ENCODE results near the gene GULP1.

GULP1 gene

DNA sequence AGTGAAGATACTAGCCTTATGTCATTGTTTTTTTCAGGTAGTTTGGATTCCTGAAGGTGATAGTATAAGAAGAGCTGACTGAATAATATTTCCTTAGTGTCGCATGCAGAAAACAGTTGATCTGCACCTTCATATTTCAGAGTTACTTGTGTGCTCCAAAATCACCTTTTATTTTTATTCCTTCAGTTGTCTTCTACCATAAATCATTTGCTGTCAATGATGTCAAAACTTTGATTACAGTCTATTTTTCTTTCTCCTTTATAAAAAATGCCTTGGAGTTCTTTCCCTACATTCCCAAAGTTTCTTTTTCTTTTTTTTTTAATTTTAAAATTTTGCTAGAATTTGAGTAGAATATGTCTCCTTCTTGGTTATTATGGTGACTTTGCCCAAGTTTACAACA, 142.3 kb downstream of the GULP1 start:
- H3K27me3 ChIP-seq (ENCODE audit: control insufficient read depth, low read length), result no peaks in the 10 kb centered on the region
- H3K36me3 ChIP-seq (ENCODE audit: control insufficient read depth, low read length), result no peaks in the 10 kb centered on the region
- H3K4me2 ChIP-seq (ENCODE audit: low read length), result no peak overlapping the region
- no peaks in the 10 kb centered on the region for H3K4me1 ChIP-seq (ENCODE audit: control insufficient read depth, low read length)
- no peaks in the 10 kb centered on the region for H3K79me2 ChIP-seq (ENCODE audit: control insufficient read depth, low read length)
- no peaks in the 10 kb centered on the region for H4K20me1 ChIP-seq (ENCODE audit: control insufficient read depth, insufficient read depth, low read depth, low read length)
- TF ChIP-seq EZH2phosphoT487 (IDR thresholded peaks at IDR 0.05; ENCODE audit: borderline replicate concordance, low read length), result no peak
- TF ChIP-seq, protein P1, sequence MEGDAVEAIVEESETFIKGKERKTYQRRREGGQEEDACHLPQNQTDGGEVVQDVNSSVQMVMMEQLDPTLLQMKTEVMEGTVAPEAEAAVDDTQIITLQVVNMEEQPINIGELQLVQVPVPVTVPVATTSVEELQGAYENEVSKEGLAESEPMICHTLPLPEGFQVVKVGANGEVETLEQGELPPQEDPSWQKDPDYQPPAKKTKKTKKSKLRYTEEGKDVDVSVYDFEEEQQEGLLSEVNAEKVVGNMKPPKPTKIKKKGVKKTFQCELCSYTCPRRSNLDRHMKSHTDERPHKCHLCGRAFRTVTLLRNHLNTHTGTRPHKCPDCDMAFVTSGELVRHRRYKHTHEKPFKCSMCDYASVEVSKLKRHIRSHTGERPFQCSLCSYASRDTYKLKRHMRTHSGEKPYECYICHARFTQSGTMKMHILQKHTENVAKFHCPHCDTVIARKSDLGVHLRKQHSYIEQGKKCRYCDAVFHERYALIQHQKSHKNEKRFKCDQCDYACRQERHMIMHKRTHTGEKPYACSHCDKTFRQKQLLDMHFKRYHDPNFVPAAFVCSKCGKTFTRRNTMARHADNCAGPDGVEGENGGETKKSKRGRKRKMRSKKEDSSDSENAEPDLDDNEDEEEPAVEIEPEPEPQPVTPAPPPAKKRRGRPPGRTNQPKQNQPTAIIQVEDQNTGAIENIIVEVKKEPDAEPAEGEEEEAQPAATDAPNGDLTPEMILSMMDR (IDR thresholded peaks at IDR 0.05; ENCODE audit: low read depth, low read length, poor library complexity, severe bottlenecking), result no peak
- H3K9me3 ChIP-seq (ENCODE audit: control insufficient read depth, insufficient read depth, low read length), result peaks cover 3% of the 10 kb centered on the region; the same call in 1 of the 2 replicates
- no peaks in the 10 kb centered on the region for H3F3A ChIP-seq (ENCODE audit: control insufficient read depth, insufficient read depth)
- no peaks in the 10 kb centered on the region for H3K9me2 ChIP-seq (replicated peaks; ENCODE audit: control insufficient read depth, low read length)
- H3K4me3 ChIP-seq (ENCODE audit: low read length), result no peak overlapping the region
- no peak overlapping the region for H3K27ac ChIP-seq (ENCODE audit: low read depth, low read length)

DNA sequence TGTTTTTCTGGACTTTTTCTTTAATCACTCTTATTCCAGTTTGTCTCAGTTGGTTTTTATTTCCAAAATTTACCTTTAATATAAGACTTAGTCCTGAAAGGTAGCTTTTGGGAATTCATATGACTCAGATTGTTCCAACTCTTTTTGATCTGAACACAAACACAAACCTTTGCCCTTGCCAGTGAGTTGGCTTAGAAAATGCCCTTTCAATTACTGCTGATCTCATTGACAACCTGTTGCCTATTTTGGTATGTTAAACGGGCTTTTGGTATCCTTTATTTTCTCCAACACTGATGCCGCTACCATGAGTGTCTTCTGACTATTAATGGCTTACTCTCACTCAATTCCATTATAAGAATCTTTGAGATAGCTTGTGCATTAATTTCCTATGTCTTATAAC, 143.4 kb downstream of the GULP1 start:
- Histone ChIP-seq H3F3A (ENCODE audit: control insufficient read depth, insufficient read depth) (no peaks in the 10 kb centered on the region), H3K27ac (ENCODE audit: low read depth, low read length) (no peak overlapping the region), H3K36me3 (ENCODE audit: control insufficient read depth, low read length) (no peaks in the 10 kb centered on the region), H3K79me2 (ENCODE audit: control insufficient read depth, low read length) (no peaks in the 10 kb centered on the region), H3K4me2 (ENCODE audit: low read length) (no peak overlapping the region), H4K20me1 (ENCODE audit: control insufficient read depth, insufficient read depth, low read depth, low read length) (no peaks in the 10 kb centered on the region), H3K27me3 (ENCODE audit: control insufficient read depth, low read length) (no peaks in the 10 kb centered on the region), H3K4me3 (ENCODE audit: low read length) (no peak overlapping the region), H3K9me3 (ENCODE audit: control insufficient read depth, insufficient read depth, low read length) (peaks cover 3% of the 10 kb centered on the region; the same call in 1 of the 2 replicates), H3K4me1 (ENCODE audit: control insufficient read depth, low read length) (no peaks in the 10 kb centered on the region), H3K9me2 (replicated peaks; ENCODE audit: control insufficient read depth, low read length) (no peaks in the 10 kb centered on the region)
- no peak for TF ChIP-seq EZH2phosphoT487 (IDR thresholded peaks at IDR 0.05; ENCODE audit: borderline replicate concordance, low read length)
- TF ChIP-seq, protein P1 (IDR thresholded peaks at IDR 0.05; ENCODE audit: low read depth, low read length, poor library complexity, severe bottlenecking), result no peak

DNA sequence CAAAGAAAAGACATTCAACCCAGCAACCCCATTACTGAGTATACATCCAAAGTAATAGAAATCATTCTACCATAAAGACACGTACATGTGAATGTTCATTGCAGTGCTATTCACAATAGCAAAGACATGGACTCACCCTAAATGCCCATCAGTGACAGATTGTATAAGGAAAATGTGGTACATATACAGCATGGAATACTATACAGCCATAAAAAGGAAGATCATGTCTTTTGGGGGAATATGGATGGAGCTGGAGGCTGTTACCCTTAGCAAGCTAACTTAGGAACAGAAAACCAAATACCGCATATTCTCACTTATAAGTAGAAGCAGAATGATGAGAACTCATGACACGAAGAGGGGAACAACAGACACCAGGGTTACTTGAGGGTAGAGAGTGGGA, 145.9 kb downstream of the GULP1 start:
- H3K4me2 ChIP-seq (ENCODE audit: low read length), result no peak overlapping the region
- no peaks in the 10 kb centered on the region for H3K4me1 ChIP-seq (ENCODE audit: control insufficient read depth, low read length)
- H4K20me1 ChIP-seq (ENCODE audit: control insufficient read depth, insufficient read depth, low read depth, low read length), result no peaks in the 10 kb centered on the region
- TF ChIP-seq EZH2phosphoT487 (IDR thresholded peaks at IDR 0.05; ENCODE audit: borderline replicate concordance, low read length), result no peak
- TF ChIP-seq, protein P1 (IDR thresholded peaks at IDR 0.05; ENCODE audit: low read depth, low read length, poor library complexity, severe bottlenecking), result no peak
- no peak overlapping the region for H3K4me3 ChIP-seq (ENCODE audit: low read length)
- H3K27me3 ChIP-seq (ENCODE audit: control insufficient read depth, low read length), result no peaks in the 10 kb centered on the region
- H3K9me2 ChIP-seq (replicated peaks; ENCODE audit: control insufficient read depth, low read length), result no peaks in the 10 kb centered on the region
- H3F3A ChIP-seq (ENCODE audit: control insufficient read depth, insufficient read depth), result no peaks in the 10 kb centered on the region
- H3K9me3 ChIP-seq (ENCODE audit: control insufficient read depth, insufficient read depth, low read length), result peaks cover 3% of the 10 kb centered on the region; the same call in 1 of the 2 replicates
- no peaks in the 10 kb centered on the region for H3K36me3 ChIP-seq (ENCODE audit: control insufficient read depth, low read length)
- H3K79me2 ChIP-seq (ENCODE audit: control insufficient read depth, low read length), result no peaks in the 10 kb centered on the region
- H3K27ac ChIP-seq (ENCODE audit: low read depth, low read length), result no peak overlapping the region
